ENCODE results near the gene P2RY11. TPM values are rescaled to one million over a fixed set of nuclear protein-coding genes. Genes with fewer than 3 reads are reported as not detected.
A peak's percentile ranks its signal among the peaks of the same experiment; 100 is the strongest.

Gene P2RY11
- total and polyA plus RNA-seq, 2 of the 4 experiments (the other 2 are of a cell fraction), result 0.54 to 4.5 TPM

DNA sequence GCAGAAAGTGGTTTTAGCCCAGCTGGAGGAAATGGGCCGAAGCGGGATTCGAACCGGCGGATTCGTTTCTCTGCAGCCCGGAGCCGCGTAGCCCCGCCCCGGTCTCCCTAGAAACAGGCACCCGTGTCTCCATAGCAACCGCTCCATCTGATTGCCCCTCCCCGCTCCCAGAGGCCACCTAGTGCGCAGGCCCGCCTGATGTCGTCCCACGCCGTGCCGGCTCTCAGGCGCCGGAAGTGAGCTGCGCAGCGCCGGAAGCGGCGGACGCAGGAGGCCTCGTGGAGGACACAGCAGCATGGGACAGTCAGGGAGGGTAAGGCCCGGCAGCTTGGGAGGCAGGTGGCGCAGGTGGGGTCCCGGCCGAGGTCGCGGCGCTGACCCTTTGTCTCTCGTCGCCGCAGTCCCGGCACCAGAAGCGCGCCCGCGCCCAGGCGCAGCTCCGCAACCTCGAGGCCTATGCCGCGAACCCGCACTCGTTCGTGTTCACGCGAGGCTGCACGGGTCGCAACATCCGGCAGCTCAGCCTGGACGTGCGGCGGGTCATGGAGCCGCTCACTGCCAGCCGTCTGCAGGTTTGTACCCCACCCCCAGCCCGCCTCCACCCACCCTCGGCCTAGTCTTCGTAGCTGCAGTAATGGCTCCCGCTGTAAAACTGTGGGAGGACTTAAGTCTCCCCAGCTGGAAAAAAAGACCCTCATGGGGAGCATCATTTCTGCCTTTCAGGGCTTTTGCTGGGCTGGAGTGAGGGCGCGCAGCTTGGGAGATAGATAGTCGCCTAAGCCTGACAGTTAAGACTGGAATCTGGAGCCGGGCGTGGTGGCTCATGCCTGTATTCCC lies 5.2 kb upstream of the P2RY11 start, which contains the start of gene PPAN:
Gene PPAN, plus strand, starts transcription at position 263 of the 837 bp plus-strand sequence. Its CDS starts 33 bp downstream, at position 296.
- Histone ChIP-seq H2AK9ac (replicated peaks; ENCODE audit: low read depth, low read length, poor library complexity) (peak within 1 kb of the TSS; percentile 95), H4K5ac (ENCODE audit: low read depth, low read length) (peak within 1 kb of the TSS; percentile 60), H2BK15ac (ENCODE audit: low read depth, low read length) (no peak within 1 kb of the TSS), H4K8ac (ENCODE audit: low read depth in 2 of 2, low read length in 2 of 2) (peak within 1 kb of the TSS; percentile 89 to 93), H3K9ac (ENCODE audit: low read depth, low read length) (peak within 1 kb of the TSS; percentile 81), H3K27ac (ENCODE audit: insufficient read depth, low read length) (peak within 1 kb of the TSS; percentile 82), H2BK5ac (ENCODE audit: low read depth, low read length, poor library complexity, severe bottlenecking) (peak within 1 kb of the TSS; percentile 87), H3K4me1 (ENCODE audit: control insufficient read depth, insufficient read depth, low read length) (peaks cover 4% of the 10 kb centered on the region), H4K91ac (ENCODE audit: insufficient read depth, low read depth, low read length) (peak within 1 kb of the TSS; percentile 71), H3K56ac (ENCODE audit: extremely low read depth, insufficient read depth, low read length) (peak within 1 kb of the TSS; percentile 10), H3K36me3 (ENCODE audit: control insufficient read depth, insufficient read depth, low read length) (peaks cover 32% of the 10 kb centered on the region), H3K9me3 (ENCODE audit: control insufficient read depth, insufficient read depth, low read length) (no peaks in the 10 kb centered on the region), H2AK5ac (ENCODE audit: low read depth, low read length) (peak within 1 kb of the TSS; percentile 52), H3K79me1 (ENCODE audit: low read depth in 1 of 2, low read length in 2 of 2) (peaks cover 16 to 30% of the 10 kb centered on the region in 2 experiments), H3K18ac (ENCODE audit: low read depth, low read length) (peak within 1 kb of the TSS; percentile 39; the same call in 1 of the 2 replicates), H3K9me1 (ENCODE audit: insufficient read depth, low read length) (no peaks in the 10 kb centered on the region), H3K4me2 (ENCODE audit: low read depth, low read length) (peak within 1 kb of the TSS; percentile 74), H3K4me3 (ENCODE audit: insufficient read depth, low read depth, low read length) (peak within 1 kb of the TSS; percentile 76), H2BK120ac (ENCODE audit: low read depth, low read length) (peak within 1 kb of the TSS; percentile 18; the same call in 1 of the 2 replicates), H3K14ac (replicated peaks; ENCODE audit: low read depth, low read length) (peak within 1 kb of the TSS; percentile 50), H2BK20ac (ENCODE audit: low read depth, low read length) (no peak within 1 kb of the TSS), H2AFZ (replicated peaks; ENCODE audit: low read length, poor library complexity) (peak within 1 kb of the TSS; percentile 92), H4K20me1 (ENCODE audit: insufficient read depth, low read length) (0 out of 2 replicates have a peak, but pooled peaks cover 5% of the 10 kb centered on the region), H3K27me3 (ENCODE audit: control insufficient read depth, insufficient read depth, low read length) (no peaks in the 10 kb centered on the region), H3K4ac (ENCODE audit: low read depth, low read length) (peak within 1 kb of the TSS; percentile 75), H3K23ac (ENCODE audit: low read depth, low read length) (peak within 1 kb of the TSS; percentile 44; the same call in 1 of the 2 replicates)
- BruUV-seq (replicated peaks), result no TSS peak
- intact Hi-C loops (cut with micrococcal nuclease) (loop anchor here (5.0 kb wide), 1 partner anchor 146 kb away; the partner anchor contains the start of gene MRPL4), dilution Hi-C loops (cut with HindIII; ENCODE audit: low sequenced_read_pairs, unreplicated experiment) (no loop called here), in situ Hi-C loops (cut with MboI; ENCODE audit: low sequenced_read_pairs) (no loop called here)
- TF ChIP-seq RAD21 (IDR thresholded peaks at IDR 0.05; ENCODE audit: low read length), result no peak
- TF ChIP-seq MXI1 (IDR thresholded peaks at IDR 0.05; ENCODE audit: borderline replicate concordance, low read depth, low read length), result peak; percentile 100
- TF ChIP-seq CHD1 (IDR thresholded peaks at IDR 0.05; ENCODE audit: low read depth, low read length), result no peak
- TF ChIP-seq MAZ (IDR thresholded peaks at IDR 0.05; ENCODE audit: borderline replicate concordance, low read depth, low read length), result peak; percentile 100
- TF ChIP-seq FOS (IDR thresholded peaks at IDR 0.05; ENCODE audit: low read depth, low read length), result 0 out of 2 replicates have a peak, but pooled peaks have one; percentile 25
- no peak for TF ChIP-seq CEBPB (IDR thresholded peaks at IDR 0.05; ENCODE audit: low read depth, low read length)
- no peak for TF ChIP-seq MAFK (IDR thresholded peaks at IDR 0.05; ENCODE audit: low read depth, low read length)
- no peak for TF ChIP-seq NFE2L2 (IDR thresholded peaks at IDR 0.05; ENCODE audit: low read depth, low read length)
- TF ChIP-seq SMC3 (IDR thresholded peaks at IDR 0.05; ENCODE audit: low read depth, low read length), result no peak
- peak; percentile 86 for TF ChIP-seq POLR2A (IDR thresholded peaks at IDR 0.05; ENCODE audit: low read depth, low read length)
- TF ChIP-seq, protein P1, sequence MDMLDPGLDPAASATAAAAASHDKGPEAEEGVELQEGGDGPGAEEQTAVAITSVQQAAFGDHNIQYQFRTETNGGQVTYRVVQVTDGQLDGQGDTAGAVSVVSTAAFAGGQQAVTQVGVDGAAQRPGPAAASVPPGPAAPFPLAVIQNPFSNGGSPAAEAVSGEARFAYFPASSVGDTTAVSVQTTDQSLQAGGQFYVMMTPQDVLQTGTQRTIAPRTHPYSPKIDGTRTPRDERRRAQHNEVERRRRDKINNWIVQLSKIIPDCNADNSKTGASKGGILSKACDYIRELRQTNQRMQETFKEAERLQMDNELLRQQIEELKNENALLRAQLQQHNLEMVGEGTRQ (IDR thresholded peaks at IDR 0.05; ENCODE audit: low read depth, low read length), result no peak
- TF ChIP-seq BHLHE40 (IDR thresholded peaks at IDR 0.05; ENCODE audit: low read depth, low read length), result 0 out of 2 replicates have a peak, but pooled peaks have one; percentile 15
- TF ChIP-seq, protein P2, sequence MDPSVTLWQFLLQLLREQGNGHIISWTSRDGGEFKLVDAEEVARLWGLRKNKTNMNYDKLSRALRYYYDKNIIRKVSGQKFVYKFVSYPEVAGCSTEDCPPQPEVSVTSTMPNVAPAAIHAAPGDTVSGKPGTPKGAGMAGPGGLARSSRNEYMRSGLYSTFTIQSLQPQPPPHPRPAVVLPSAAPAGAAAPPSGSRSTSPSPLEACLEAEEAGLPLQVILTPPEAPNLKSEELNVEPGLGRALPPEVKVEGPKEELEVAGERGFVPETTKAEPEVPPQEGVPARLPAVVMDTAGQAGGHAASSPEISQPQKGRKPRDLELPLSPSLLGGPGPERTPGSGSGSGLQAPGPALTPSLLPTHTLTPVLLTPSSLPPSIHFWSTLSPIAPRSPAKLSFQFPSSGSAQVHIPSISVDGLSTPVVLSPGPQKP (IDR thresholded peaks at IDR 0.05; ENCODE audit: borderline replicate concordance, low read depth, low read length), result no peak
- ChIA-PET POLR2A (ENCODE audit: unreplicated experiment) (no interaction called here), CTCF (interaction anchor here (0.6 kb wide), 1 partner anchor 89 kb away, joined by 4 read pairs; no protein-coding TSS in a partner anchor)
- ATAC-seq (ENCODE audit: low read depth) (peak; percentile 93), DNase-seq (peak; percentile 98)
- WGBS, 2 experiments (ENCODE audit: extremely low coverage in 2 of 2, insufficient read length in 1 of 2), result 0% methylated on average over 29 of the region's 71 CpGs; no CpG with 5 or more reads in 1 of the 2 experiments

All from IMR-90 (cell line).